Measurements from ENCODE around the gene COL3A1. TPM values are rescaled to one million over a fixed set of nuclear protein-coding genes. Genes with fewer than 3 reads are reported as not detected.

The COL3A1 gene
- total and polyA plus RNA-seq, 2 of the 13 experiments (the other 11 are each of a cell fraction or from before 2014, with no cell fraction given) = 0.04 TPM; not detected in 1

GRCh38 chr2:189046320-189046719 is 72.1 kb downstream of the COL3A1 start:
- no TSS peak for BruUV-seq (replicated peaks)
- Histone ChIP-seq H3K36me3 (replicated peaks in 1 of 2; ENCODE audit: control insufficient read depth in 1 of 2, insufficient read depth in 2 of 2, low read length in 2 of 2) (no peaks in the 10 kb centered on the region), H2AFZ (ENCODE audit: low read length) (no peak overlapping the region), H3K9me3 (ENCODE audit: low read length) (no peaks in the 10 kb centered on the region), H3K79me2 (ENCODE audit: insufficient read depth, low read length) (no peaks in the 10 kb centered on the region), H3K4me3 (replicated peaks in 1 of 3; ENCODE audit: insufficient read depth in 1 of 3, low read depth in 2 of 3, low read length in 3 of 3) (no peak overlapping the region), H3K4me2 (ENCODE audit: low read depth, low read length) (no peak overlapping the region), H3K4me1 (ENCODE audit: insufficient read depth, low read length) (peaks cover 33% of the 10 kb centered on the region), H3K27ac (ENCODE audit: extremely low read length, insufficient read depth, low read length) (no peak overlapping the region), H3K9ac (ENCODE audit: insufficient read depth, low read depth, low read length) (no peak overlapping the region), H4K20me1 (ENCODE audit: insufficient read depth, low read length) (no peaks in the 10 kb centered on the region), H3K27me3 (ENCODE audit: control insufficient read depth in 1 of 2, insufficient read depth in 2 of 2, low read length in 2 of 2) (no peaks in the 10 kb centered on the region)
- DNase-seq (ENCODE audit: low spot score) (no peak), FAIRE-seq (no peak), ATAC-seq (no peak)
- CTCF ChIA-PET (ENCODE audit: low intra/inter-chr PET ratio, low total read pairs) = no interaction called here
- WGBS (ENCODE audit: low lambda C conversion rate) = 94% methylated on average over 2 of the region's 2 CpGs
- TF ChIP-seq CEBPB (IDR thresholded peaks at IDR 0.05; ENCODE audit: borderline replicate concordance, low read depth, low read length) (peak; percentile 37; the same call in 1 of the 2 replicates), STAT6 (CRISPR knock-in tag; IDR thresholded peaks at IDR 0.05; ENCODE audit: borderline replicate concordance) (no peak), ATF7 (IDR thresholded peaks at IDR 0.05) (peak; percentile 41; the same call in 1 of the 2 replicates), ATF7 (CRISPR knock-in tag; IDR thresholded peaks at IDR 0.05) (no peak)
- in situ Hi-C loops (cut with HindIII; ENCODE audit: extremely low pct_ligation_motif_present, low pct_unique_long_range_greater_than_20kb) = no loop called here
- POLR2A ChIA-PET = no interaction called here
- intact Hi-C loops (cut with micrococcal nuclease; ENCODE audit: unreplicated experiment) = no loop called here

- peaks cover 38% of the 10 kb centered on the region for H3K4me1 ChIP-seq (ENCODE audit: insufficient read depth, low read length)
- BruUV-seq (replicated peaks) = no TSS peak
- in situ Hi-C loops (cut with HindIII; ENCODE audit: extremely low pct_ligation_motif_present, low pct_unique_long_range_greater_than_20kb) = no loop called here
- H3K27ac ChIP-seq (ENCODE audit: extremely low read length, insufficient read depth, low read length) = no peak overlapping the region
- CTCF ChIA-PET (ENCODE audit: low intra/inter-chr PET ratio, low total read pairs) = no interaction called here
- 95% methylated on average over 4 of the region's 4 CpGs for WGBS (ENCODE audit: low lambda C conversion rate)
- TF ChIP-seq SOX13 (IDR thresholded peaks at IDR 0.05) (no peak), SOX13 (CRISPR knock-in tag; conservative IDR thresholded peaks at IDR 0.05 in 1 of 2, IDR thresholded peaks at IDR 0.05 in 1 of 2) (no peak), ZC3H4 (CRISPR knock-in tag; IDR thresholded peaks at IDR 0.05; ENCODE audit: borderline replicate concordance) (no peak), ZNF530 (CRISPR knock-in tag; IDR thresholded peaks at IDR 0.05; ENCODE audit: low read depth) (no peak), HNF4A (CRISPR knock-in tag; IDR thresholded peaks at IDR 0.05) (peak; percentile 61), FOXJ3 (CRISPR knock-in tag; IDR thresholded peaks at IDR 0.05; ENCODE audit: borderline replicate concordance) (peak; percentile 8; the same call in 1 of the 2 replicates), MLX (CRISPR knock-in tag; IDR thresholded peaks at IDR 0.05) (no peak), ZNF644 (CRISPR knock-in tag; IDR thresholded peaks at IDR 0.05; ENCODE audit: low read depth) (peak; percentile 41; the same call in 1 of the 2 replicates), HOMEZ (CRISPR knock-in tag; IDR thresholded peaks at IDR 0.05; ENCODE audit: low read depth) (peak; percentile 39; the same call in 1 of the 2 replicates)
- intact Hi-C loops (cut with micrococcal nuclease; ENCODE audit: unreplicated experiment) = no loop called here
- no peak overlapping the region for H3K4me3 ChIP-seq (replicated peaks in 1 of 3; ENCODE audit: insufficient read depth in 1 of 3, low read depth in 2 of 3, low read length in 3 of 3)
- H2AFZ ChIP-seq (ENCODE audit: low read length) = no peak overlapping the region
- DNase-seq (ENCODE audit: low spot score) (peak; percentile 24), ATAC-seq (no peak), FAIRE-seq (no peak)
- H3K27me3 ChIP-seq (ENCODE audit: control insufficient read depth in 1 of 2, insufficient read depth in 2 of 2, low read length in 2 of 2) = no peaks in the 10 kb centered on the region
- H3K36me3 ChIP-seq (replicated peaks in 1 of 2; ENCODE audit: control insufficient read depth in 1 of 2, insufficient read depth in 2 of 2, low read length in 2 of 2) = no peaks in the 10 kb centered on the region
- H3K9ac ChIP-seq (ENCODE audit: insufficient read depth, low read depth, low read length) = no peak overlapping the region
- no peak overlapping the region for H3K4me2 ChIP-seq (ENCODE audit: low read depth, low read length)
- POLR2A ChIA-PET = no interaction called here
- no peaks in the 10 kb centered on the region for H3K9me3 ChIP-seq (ENCODE audit: low read length)
- no peaks in the 10 kb centered on the region for H4K20me1 ChIP-seq (ENCODE audit: insufficient read depth, low read length)
- no peaks in the 10 kb centered on the region for H3K79me2 ChIP-seq (ENCODE audit: insufficient read depth, low read length)
Measured at GRCh38 chr2:189047171-189047888, 73.2 kb downstream of the COL3A1 start.
